Mammary epithelial cell (primary cell): ENCODE results near the gene CD300LF.

ENCODE experiments used
- EZH2 ChIP-seq: IDR thresholded peaks from 2 replicates; pipeline ENCODE4 v1.6.1; 2012; ENCODE audit warnings: low read length, inconsistent platforms, borderline replicate concordance
- TF ChIP-seq, protein P1 (sequence below), 2 donors: IDR thresholded peaks in 1 of 2; conservative IDR thresholded peaks in 1 of 2; 2 replicates each; pipeline ENCODE4 v1.5.1; 2011 to 2012; ENCODE audit warnings: inconsistent platforms in 2 of 2, low read length in 2 of 2, mild to moderate bottlenecking in 2 of 2, control low read depth in 1 of 2, low read depth in 1 of 2; ENCODE audit not compliant: insufficient read depth in 1 of 2; ENCODE audit errors: extremely low read depth in 1 of 2

- TF ChIP-seq, protein P1, sequence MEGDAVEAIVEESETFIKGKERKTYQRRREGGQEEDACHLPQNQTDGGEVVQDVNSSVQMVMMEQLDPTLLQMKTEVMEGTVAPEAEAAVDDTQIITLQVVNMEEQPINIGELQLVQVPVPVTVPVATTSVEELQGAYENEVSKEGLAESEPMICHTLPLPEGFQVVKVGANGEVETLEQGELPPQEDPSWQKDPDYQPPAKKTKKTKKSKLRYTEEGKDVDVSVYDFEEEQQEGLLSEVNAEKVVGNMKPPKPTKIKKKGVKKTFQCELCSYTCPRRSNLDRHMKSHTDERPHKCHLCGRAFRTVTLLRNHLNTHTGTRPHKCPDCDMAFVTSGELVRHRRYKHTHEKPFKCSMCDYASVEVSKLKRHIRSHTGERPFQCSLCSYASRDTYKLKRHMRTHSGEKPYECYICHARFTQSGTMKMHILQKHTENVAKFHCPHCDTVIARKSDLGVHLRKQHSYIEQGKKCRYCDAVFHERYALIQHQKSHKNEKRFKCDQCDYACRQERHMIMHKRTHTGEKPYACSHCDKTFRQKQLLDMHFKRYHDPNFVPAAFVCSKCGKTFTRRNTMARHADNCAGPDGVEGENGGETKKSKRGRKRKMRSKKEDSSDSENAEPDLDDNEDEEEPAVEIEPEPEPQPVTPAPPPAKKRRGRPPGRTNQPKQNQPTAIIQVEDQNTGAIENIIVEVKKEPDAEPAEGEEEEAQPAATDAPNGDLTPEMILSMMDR (conservative IDR thresholded peaks at IDR 0.05 in 1 of 2, IDR thresholded peaks at IDR 0.05 in 1 of 2; ENCODE audit: extremely low read depth in 1 of 2, insufficient read depth in 1 of 2, low read depth in 1 of 2, low read length in 2 of 2), result no peak
- TF ChIP-seq EZH2, result no peak
These were observed 36.0 kb upstream of the CD300LF start, which contains the start of gene NHERF1 for GRCh38 chr17:74748529-74749278.
